NCI-H1417 treated with DMSO at 0.1 percent for 48 hours (cell line): ENCODE measurements around the gene HERC6.
"Not testable (repeated sequence)": the region's sequence is repeated elsewhere in the genome, so short reads cannot be mapped to it uniquely, and the experiment has no call there.

ENCODE experiments used
- DNase-seq: peaks from one replicate; lab custom pipeline; 2025; lab: John Stamatoyannopoulos, UW

Gene HERC6

GRCh38 chr4:88378691-88379559, at the start of gene HERC6:
Gene HERC6 (plus strand): TSS chr4:88378852. CDS start chr4:88378922, 70 bp downstream.
- peak; percentile 53 for DNase-seq

- no peak for DNase-seq
Measured at GRCh38 chr4:88333741-88334405, 44.8 kb upstream of the HERC6 start.

- no peak for DNase-seq
Measured at GRCh38 chr4:88335092-88335665, 43.5 kb upstream of the HERC6 start.

- no peak for DNase-seq
Measured at GRCh38 chr4:88341227-88342192, 37.1 kb upstream of the HERC6 start.

GRCh38 chr4:88346902-88347301, 31.8 kb upstream of the HERC6 start:
- DNase-seq = not testable (repeated sequence)

- DNase-seq = not testable (repeated sequence)
Measured at GRCh38 chr4:88348761-88349160, 29.9 kb upstream of the HERC6 start.

- DNase-seq = no peak
Measured at GRCh38 chr4:88350786-88351185, 27.9 kb upstream of the HERC6 start.

GRCh38 chr4:88352062-88352740, 26.5 kb upstream of the HERC6 start:
- DNase-seq = no peak

GRCh38 chr4:88353324-88353723, 25.3 kb upstream of the HERC6 start:
- no peak for DNase-seq

GRCh38 chr4:88356771-88357170, 21.9 kb upstream of the HERC6 start:
- no peak for DNase-seq

GRCh38 chr4:88357262-88357661, 21.4 kb upstream of the HERC6 start:
- no peak for DNase-seq

- DNase-seq = no peak
Measured at GRCh38 chr4:88359558-88359957, 19.1 kb upstream of the HERC6 start.

- DNase-seq = no peak
Measured at GRCh38 chr4:88360256-88360655, 18.4 kb upstream of the HERC6 start.

GRCh38 chr4:88360791-88361190, 17.9 kb upstream of the HERC6 start:
- DNase-seq = no peak

GRCh38 chr4:88361217-88361773, 17.4 kb upstream of the HERC6 start:
- DNase-seq = not testable (repeated sequence)

GRCh38 chr4:88366460-88366859, 12.2 kb upstream of the HERC6 start:
- DNase-seq = no peak

- no peak for DNase-seq
Measured at GRCh38 chr4:88367826-88368225, 10.8 kb upstream of the HERC6 start.

- not testable (repeated sequence) for DNase-seq
Measured at GRCh38 chr4:88369180-88369812, 9.4 kb upstream of the HERC6 start.

GRCh38 chr4:88381123-88381522, 2.5 kb downstream of the HERC6 start:
- no peak for DNase-seq

GRCh38 chr4:88382621-88383020, 4.0 kb downstream of the HERC6 start:
- DNase-seq = no peak
